HL-60 (cell line): ENCODE data around the gene BMPER.

Experiments used
- DNase-seq, 2 experiments: peaks; one replicate each; pipeline ENCODE4 v3.0.0-alpha.2; 2010 to 2020; ENCODE audit warnings: low read depth in 1 of 2, low spot score in 1 of 2
- H3K27ac ChIP-seq: fragments of 250-450 bp; sonication (Bioruptor Pico); replicated peaks from 2 replicates; pipeline ENCODE4 v1.5.1; 2020; ENCODE audit warnings: mild to moderate bottlenecking, moderate library complexity
- H3K27me3 ChIP-seq: fragments of 250-450 bp; sonication (Bioruptor Pico); 2 replicates; pipeline ENCODE4 v1.5.1; 2021; ENCODE audit warnings: mild to moderate bottlenecking, moderate library complexity; ENCODE audit not compliant: insufficient read depth, poor library complexity, severe bottlenecking
- H3K4me3 ChIP-seq: replicated peaks from 2 replicates; pipeline ENCODE4 v1.5.1; 2011; ENCODE audit warnings: mild to moderate bottlenecking, control low read depth, low read length; ENCODE audit not compliant: insufficient read depth
- CTCF ChIP-seq: IDR thresholded peaks from one replicate; pipeline ENCODE4 v1.5.1; 2011; ENCODE audit warnings: low read length, control low read depth, inconsistent platforms; ENCODE audit not compliant: insufficient read depth
- GABPA ChIP-seq: IDR thresholded peaks from 2 replicates; pipeline ENCODE4 v1.6.1; 2012; ENCODE audit warnings: low read depth
- POLR2AphosphoS5 ChIP-seq: IDR thresholded peaks from 2 replicates; pipeline ENCODE4 v1.6.1; 2012; ENCODE audit warnings: low read depth
- REST ChIP-seq: IDR thresholded peaks from 2 replicates; pipeline ENCODE4 v1.6.1; 2012; ENCODE audit warnings: low read depth; ENCODE audit not compliant: insufficient replicate concordance
- SPI1 ChIP-seq: IDR thresholded peaks from 2 replicates; pipeline ENCODE4 v1.6.1; 2012; ENCODE audit warnings: low read depth, mild to moderate bottlenecking, borderline replicate concordance

The BMPER gene

GRCh38 chr7:34137176-34137575, 231.8 kb downstream of the BMPER start:
- TF ChIP-seq CTCF (no peak), REST (no peak), POLR2AphosphoS5 (no peak), GABPA (no peak), SPI1 (no peak)
- H3K27ac ChIP-seq: no peak overlapping the region

GRCh38 chr7:34138483-34138882, 233.1 kb downstream of the BMPER start:
- TF ChIP-seq SPI1 (no peak), REST (no peak), POLR2AphosphoS5 (no peak), CTCF (no peak), GABPA (no peak)
- DNase-seq: no peak
- Histone ChIP-seq H3K27me3 (no peaks in the 10 kb centered on the region), H3K27ac (no peak overlapping the region), H3K4me3 (no peak overlapping the region)

More at GRCh38 chr7:34137176-34137575, 231.8 kb downstream of the BMPER start:
- H3K4me3 ChIP-seq: no peak overlapping the region
- no peaks in the 10 kb centered on the region for H3K27me3 ChIP-seq
- no peak for DNase-seq

GRCh38 chr7:34139086-34139485, 233.7 kb downstream of the BMPER start:
- no peak for TF ChIP-seq REST
- no peak for TF ChIP-seq SPI1
- TF ChIP-seq POLR2AphosphoS5: no peak
- no peak for TF ChIP-seq GABPA
- TF ChIP-seq CTCF: no peak

More at GRCh38 chr7:34139086-34139485, 233.7 kb downstream of the BMPER start:
- no peaks in the 10 kb centered on the region for H3K27me3 ChIP-seq
- no peak overlapping the region for H3K27ac ChIP-seq
- H3K4me3 ChIP-seq: no peak overlapping the region
- DNase-seq: no peak
